ENCODE results near the gene ANKRD53. TPM values are rescaled to one million over a fixed set of nuclear protein-coding genes. Genes with fewer than 3 reads are reported as not detected.

ANKRD53 gene
- total and polyA plus RNA-seq, 9 of the 15 experiments (the other 6 are each of a cell fraction or from before 2014, with no cell fraction given), result 0.18 TPM; not detected in 8

DNA sequence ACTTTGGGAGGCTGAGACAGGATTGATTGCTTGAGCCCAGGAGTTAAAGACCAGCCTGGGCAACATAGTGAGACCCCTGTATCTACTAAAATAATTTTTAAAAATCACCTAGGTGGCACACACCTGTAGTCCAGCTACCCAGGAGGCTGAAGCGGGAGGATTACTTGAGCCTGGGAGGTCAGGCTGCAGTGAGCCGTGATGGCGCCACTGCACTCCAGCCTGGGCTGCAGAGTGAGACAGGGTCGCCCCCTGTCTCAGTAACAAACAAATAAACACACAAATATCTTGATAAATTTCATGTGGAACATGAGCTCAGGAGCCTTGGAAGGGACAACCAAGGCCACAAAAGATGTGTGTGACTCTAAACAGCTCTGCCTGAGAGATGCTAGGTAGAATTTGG lies 11.7 kb upstream of the ANKRD53 start:
- BruUV-seq (replicated peaks), result no TSS peak
- no peaks in the 10 kb centered on the region; the same call in none of the 2 replicates for H4K20me1 ChIP-seq (replicated peaks; ENCODE audit: control insufficient read depth, insufficient read depth, low read length)
- no peak overlapping the region for H3K27ac ChIP-seq (ENCODE audit: extremely low read depth, low read depth, low read length)
- no peak overlapping the region for H3K4me2 ChIP-seq (ENCODE audit: insufficient read depth, low read length)
- intact Hi-C loops (cut with micrococcal nuclease), result no loop called here
- H3K36me3 ChIP-seq (ENCODE audit: control insufficient read depth, insufficient read depth, low read length), result no peaks in the 10 kb centered on the region
- TF ChIP-seq SNRNP70 (optimal IDR thresholded peaks at IDR 0.05; ENCODE audit: low read depth, low read length) (no peak), ZNF57 (CRISPR knock-in tag; IDR thresholded peaks at IDR 0.05) (no peak), HDAC3 (IDR thresholded peaks at IDR 0.05; ENCODE audit: borderline replicate concordance, partially characterized antibody) (no peak)
- peaks cover 0 to 11% of the 10 kb centered on the region in 2 experiments; a peak in 3 of 5 replicates for H3K4me1 ChIP-seq (replicated peaks in 1 of 2; ENCODE audit: control insufficient read depth in 2 of 2, insufficient read depth in 2 of 2, low read length in 2 of 2)
- H3K4me3 ChIP-seq, result no peak overlapping the region
- no peak overlapping the region for H3K9ac ChIP-seq (ENCODE audit: insufficient read depth in 1 of 2, low read depth in 2 of 2, low read length in 2 of 2)
- ATAC-seq (no peak), FAIRE-seq (no peak), DNase-seq (ENCODE audit: extremely low read depth in 1 of 4, low spot score in 3 of 4) (no peak)
- CTCF ChIA-PET (ENCODE audit: low intra/inter-chr PET ratio), result interaction anchor here (0.6 kb wide), 1 partner anchor 22 kb away, joined by 3 read pairs; no protein-coding TSS in a partner anchor
- H3K79me2 ChIP-seq (ENCODE audit: control insufficient read depth, insufficient read depth, low read length), result no peaks in the 10 kb centered on the region
- 30% methylated on average over 4 of the region's 4 CpGs for WGBS (ENCODE audit: insufficient coverage, low coverage, missing lambda C conversion rate)
- H2AFZ ChIP-seq (ENCODE audit: low read depth, low read length), result no peak overlapping the region
- POLR2A ChIA-PET, result interaction anchor here (0.9 kb wide), 1 partner anchor 8 kb away, joined by 4 read pairs; no protein-coding TSS in a partner anchor
- peaks cover 0 to 27% of the 10 kb centered on the region in 2 experiments; a peak in 2 of 5 replicates for H3K27me3 ChIP-seq (ENCODE audit: control insufficient read depth in 2 of 2, insufficient read depth in 2 of 2, low read length in 2 of 2)
- in situ Hi-C loops (cut with MboI), result no loop called here
- H3K9me1 ChIP-seq (ENCODE audit: control insufficient read depth, insufficient read depth, low read length), result no peaks in the 10 kb centered on the region
- no peaks in the 10 kb centered on the region for H3K9me3 ChIP-seq (replicated peaks; ENCODE audit: control insufficient read depth, insufficient read depth, low read depth, low read length)

DNA sequence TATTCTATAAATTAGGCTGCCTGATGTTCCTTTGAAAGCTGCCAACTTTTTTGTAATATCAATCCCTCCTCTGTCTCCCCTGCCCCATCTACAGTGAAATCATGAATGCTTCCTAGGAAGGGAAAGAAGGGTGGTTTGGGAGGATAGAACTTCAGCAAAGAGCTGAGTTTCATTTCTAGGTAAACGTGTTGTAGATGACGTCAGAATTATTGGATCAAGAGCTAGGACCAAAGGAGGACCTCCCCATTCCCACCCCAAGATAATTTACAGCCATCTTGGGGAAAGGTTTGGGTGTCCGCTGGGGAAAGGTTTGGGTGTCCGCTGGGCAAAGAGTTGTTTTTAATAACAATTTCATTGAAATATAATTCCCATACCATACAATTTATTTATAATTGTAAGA lies 11.2 kb upstream of the ANKRD53 start:
- TF ChIP-seq ZNF644 (tag; IDR thresholded peaks at IDR 0.05; ENCODE audit: low read depth) (no peak), HDGF (IDR thresholded peaks at IDR 0.05) (no peak), PPARD (CRISPR knock-in tag; IDR thresholded peaks at IDR 0.05) (no peak), KHSRP (IDR thresholded peaks at IDR 0.05) (no peak), ZNF445 (CRISPR knock-in tag; IDR thresholded peaks at IDR 0.05; ENCODE audit: low read depth) (no peak), FIP1L1 (IDR thresholded peaks at IDR 0.05; ENCODE audit: low read depth, low read length, poor library complexity, severe bottlenecking) (no peak), SLC30A9 (CRISPR knock-in tag; IDR thresholded peaks at IDR 0.05) (no peak)
- DNase-seq (ENCODE audit: extremely low read depth in 1 of 4, low spot score in 3 of 4) (no peak), FAIRE-seq (no peak), ATAC-seq (no peak)
- H3K79me2 ChIP-seq (ENCODE audit: control insufficient read depth, insufficient read depth, low read length), result no peaks in the 10 kb centered on the region
- intact Hi-C loops (cut with micrococcal nuclease), result no loop called here
- POLR2A ChIA-PET, result no interaction called here
- H3K27me3 ChIP-seq (ENCODE audit: control insufficient read depth in 2 of 2, insufficient read depth in 2 of 2, low read length in 2 of 2), result peaks cover 0 to 24% of the 10 kb centered on the region in 2 experiments; a peak in 2 of 5 replicates
- no TSS peak for BruUV-seq (replicated peaks)
- H3K9ac ChIP-seq (ENCODE audit: insufficient read depth in 1 of 2, low read depth in 2 of 2, low read length in 2 of 2), result no peak overlapping the region
- H4K20me1 ChIP-seq (replicated peaks; ENCODE audit: control insufficient read depth, insufficient read depth, low read length), result no peaks in the 10 kb centered on the region; the same call in none of the 2 replicates
- in situ Hi-C loops (cut with MboI), result no loop called here
- peaks cover 0 to 11% of the 10 kb centered on the region in 2 experiments; a peak in 3 of 5 replicates for H3K4me1 ChIP-seq (replicated peaks in 1 of 2; ENCODE audit: control insufficient read depth in 2 of 2, insufficient read depth in 2 of 2, low read length in 2 of 2)
- no peaks in the 10 kb centered on the region for H3K9me1 ChIP-seq (ENCODE audit: control insufficient read depth, insufficient read depth, low read length)
- 11% methylated on average over 4 of the region's 4 CpGs for WGBS (ENCODE audit: insufficient coverage, low coverage, missing lambda C conversion rate)
- H3K4me3 ChIP-seq, result no peak overlapping the region
- H3K36me3 ChIP-seq (ENCODE audit: control insufficient read depth, insufficient read depth, low read length), result no peaks in the 10 kb centered on the region
- H3K27ac ChIP-seq (ENCODE audit: extremely low read depth, low read depth, low read length), result no peak overlapping the region
- no peaks in the 10 kb centered on the region for H3K9me3 ChIP-seq (replicated peaks; ENCODE audit: control insufficient read depth, insufficient read depth, low read depth, low read length)
- H2AFZ ChIP-seq (ENCODE audit: low read depth, low read length), result no peak overlapping the region
- no peak overlapping the region for H3K4me2 ChIP-seq (ENCODE audit: insufficient read depth, low read length)
- CTCF ChIA-PET (ENCODE audit: low intra/inter-chr PET ratio), result no interaction called here

Data from K562 (cell line).